ENCODE measurements around the gene R3HDM4. TPM values are rescaled to one million over a fixed set of nuclear protein-coding genes. Genes with fewer than 3 reads are reported as not detected.

The R3HDM4 gene
- total RNA-seq, 2 experiments from 2014 or later, result 75.9 to 76.7 TPM

GRCh38 chr19:943551-944170 is 30.6 kb upstream of the R3HDM4 start:
- POLR2A ChIA-PET, result interaction anchor here (0.6 kb wide), 1 partner anchor 371 kb away, joined by 3 read pairs; no protein-coding TSS in a partner anchor
- Mint-ChIP-seq H3K4me1 (ENCODE audit: low read depth) (peaks cover 21% of the 10 kb centered on the region), H3K36me3 (ENCODE audit: low read depth) (peaks cover 18% of the 10 kb centered on the region), H3K27ac (no peak overlapping the region), H3K9me3 (ENCODE audit: insufficient read depth) (no peaks in the 10 kb centered on the region), H3K27me3 (ENCODE audit: low read depth) (peaks cover 11% of the 10 kb centered on the region), H3K4me3 (no peak overlapping the region)
- CTCF ChIA-PET, result interaction anchor here (1.7 kb wide), 1 partner anchor 20 kb away, joined by 4 read pairs; no protein-coding TSS in a partner anchor
- DNase-seq (no peak), ATAC-seq (no peak)

GRCh38 chr19:942133-942645 is 29.2 kb upstream of the R3HDM4 start:
- Mint-ChIP-seq H3K4me3 (no peak overlapping the region), H3K27me3 (ENCODE audit: low read depth) (peaks cover 13% of the 10 kb centered on the region), H3K36me3 (ENCODE audit: low read depth) (peaks cover 24% of the 10 kb centered on the region), H3K9me3 (ENCODE audit: insufficient read depth) (no peaks in the 10 kb centered on the region), H3K4me1 (ENCODE audit: low read depth) (peaks cover 32% of the 10 kb centered on the region), H3K27ac (no peak overlapping the region)
- ChIA-PET POLR2A (interaction anchor here (0.6 kb wide), 1 partner anchor 86 kb away, joined by 3 read pairs; no protein-coding TSS in a partner anchor), CTCF (interaction anchor here (1.7 kb wide), 1 partner anchor 19 kb away, joined by 4 read pairs; no protein-coding TSS in a partner anchor)
- DNase-seq (no peak), ATAC-seq (no peak)

GRCh38 chr19:941292-942132 is 28.5 kb upstream of the R3HDM4 start:
- peaks cover 38% of the 10 kb centered on the region for H3K4me1 Mint-ChIP-seq (ENCODE audit: low read depth)
- peak overlapping the region; percentile 57 for H3K4me3 Mint-ChIP-seq
- ChIA-PET CTCF (no interaction called here), POLR2A (interaction anchor here (0.6 kb wide), 1 partner anchor 87 kb away, joined by 3 read pairs; no protein-coding TSS in a partner anchor)
- DNase-seq (no peak), ATAC-seq (no peak)
- no peaks in the 10 kb centered on the region for H3K9me3 Mint-ChIP-seq (ENCODE audit: insufficient read depth)
- H3K27ac Mint-ChIP-seq, result peak overlapping the region; percentile 39
- H3K36me3 Mint-ChIP-seq (ENCODE audit: low read depth), result peaks cover 26% of the 10 kb centered on the region
- peaks cover 13% of the 10 kb centered on the region for H3K27me3 Mint-ChIP-seq (ENCODE audit: low read depth)

- ATAC-seq (peak; percentile 67), DNase-seq (peak; percentile 63)
- peak overlapping the region; percentile 57 for H3K4me3 Mint-ChIP-seq
- no peaks in the 10 kb centered on the region for H3K9me3 Mint-ChIP-seq (ENCODE audit: insufficient read depth)
- peaks cover 29% of the 10 kb centered on the region for H3K36me3 Mint-ChIP-seq (ENCODE audit: low read depth)
- H3K27me3 Mint-ChIP-seq (ENCODE audit: low read depth), result peaks cover 13% of the 10 kb centered on the region
- H3K4me1 Mint-ChIP-seq (ENCODE audit: low read depth), result peaks cover 39% of the 10 kb centered on the region
- ChIA-PET POLR2A (no interaction called here), CTCF (interaction anchor here (1.3 kb wide), 1 partner anchor 43 kb away, joined by 3 read pairs; the partner anchor contains the start of gene WDR18)
- H3K27ac Mint-ChIP-seq, result no peak overlapping the region
These were observed 27.7 kb upstream of the R3HDM4 start for GRCh38 chr19:940591-941291.

GRCh38 chr19:939922-940321 is 26.9 kb upstream of the R3HDM4 start:
- no peak overlapping the region for H3K27ac Mint-ChIP-seq
- peak overlapping the region; percentile 48 for H3K4me3 Mint-ChIP-seq
- ChIA-PET CTCF (interaction anchor here (1.3 kb wide), 1 partner anchor 44 kb away, joined by 3 read pairs; the partner anchor contains the start of gene WDR18), POLR2A (no interaction called here)
- DNase-seq, result no peak
- peaks cover 39% of the 10 kb centered on the region for H3K4me1 Mint-ChIP-seq (ENCODE audit: low read depth)
- H3K36me3 Mint-ChIP-seq (ENCODE audit: low read depth), result peaks cover 33% of the 10 kb centered on the region
- peaks cover 13% of the 10 kb centered on the region for H3K27me3 Mint-ChIP-seq (ENCODE audit: low read depth)
- no peaks in the 10 kb centered on the region for H3K9me3 Mint-ChIP-seq (ENCODE audit: insufficient read depth)
- ATAC-seq, result no peak

GRCh38 chr19:939439-939838 is 26.4 kb upstream of the R3HDM4 start:
- CTCF ChIA-PET, result interaction anchor here (1.3 kb wide), 1 partner anchor 45 kb away, joined by 3 read pairs; the partner anchor contains the start of gene WDR18
- Mint-ChIP-seq H3K27me3 (ENCODE audit: low read depth) (peaks cover 13% of the 10 kb centered on the region), H3K36me3 (ENCODE audit: low read depth) (peaks cover 33% of the 10 kb centered on the region), H3K4me1 (ENCODE audit: low read depth) (peaks cover 41% of the 10 kb centered on the region), H3K4me3 (no peak overlapping the region), H3K9me3 (ENCODE audit: insufficient read depth) (no peaks in the 10 kb centered on the region), H3K27ac (no peak overlapping the region)
- no peak for ATAC-seq
- POLR2A ChIA-PET, result interaction anchor here (0.7 kb wide), 1 partner anchor 58 kb away, joined by 6 read pairs; no protein-coding TSS in a partner anchor
- no peak for DNase-seq

GRCh38 chr19:938233-938923 is 25.4 kb upstream of the R3HDM4 start:
- Mint-ChIP-seq H3K36me3 (ENCODE audit: low read depth) (peaks cover 33% of the 10 kb centered on the region), H3K27me3 (ENCODE audit: low read depth) (peaks cover 13% of the 10 kb centered on the region), H3K9me3 (ENCODE audit: insufficient read depth) (no peaks in the 10 kb centered on the region), H3K4me1 (ENCODE audit: low read depth) (peaks cover 43% of the 10 kb centered on the region), H3K27ac (no peak overlapping the region), H3K4me3 (no peak overlapping the region)
- no peak for DNase-seq
- ATAC-seq, result no peak
- CTCF ChIA-PET, result interaction anchor here (0.9 to 1.2 kb wide), 3 partner anchors 32 to 75 kb away, joined by 4 read pairs; partner anchors contain the start of gene WDR18
- POLR2A ChIA-PET, result interaction anchor here (0.7 kb wide), 1 partner anchor 59 kb away, joined by 6 read pairs; no protein-coding TSS in a partner anchor

- Mint-ChIP-seq H3K27ac (peak overlapping the region; percentile 28), H3K36me3 (ENCODE audit: low read depth) (peaks cover 30% of the 10 kb centered on the region), H3K4me3 (no peak overlapping the region), H3K9me3 (ENCODE audit: insufficient read depth) (no peaks in the 10 kb centered on the region), H3K4me1 (ENCODE audit: low read depth) (peaks cover 52% of the 10 kb centered on the region), H3K27me3 (ENCODE audit: low read depth) (peaks cover 13% of the 10 kb centered on the region)
- ATAC-seq (peak; percentile 57), DNase-seq (peak; percentile 86)
- ChIA-PET CTCF (no interaction called here), POLR2A (interaction anchor here (0.5 kb wide), 1 partner anchor 44 kb away, joined by 4 read pairs; the partner anchor contains the start of genes MED16 and RNU6-9)
These were observed 24.3 kb upstream of the R3HDM4 start for GRCh38 chr19:937259-937694.

- H3K27me3 Mint-ChIP-seq (ENCODE audit: low read depth), result peaks cover 7% of the 10 kb centered on the region
- no peak overlapping the region for H3K27ac Mint-ChIP-seq
- no peaks in the 10 kb centered on the region for H3K9me3 Mint-ChIP-seq (ENCODE audit: insufficient read depth)
- ATAC-seq, result no peak
- DNase-seq, result no peak
- ChIA-PET POLR2A (no interaction called here), CTCF (interaction anchor here (0.8 kb wide), 1 partner anchor 48 kb away, joined by 3 read pairs; the partner anchor contains the start of gene WDR18)
- peaks cover 31% of the 10 kb centered on the region for H3K36me3 Mint-ChIP-seq (ENCODE audit: low read depth)
- H3K4me3 Mint-ChIP-seq, result no peak overlapping the region
- peaks cover 51% of the 10 kb centered on the region for H3K4me1 Mint-ChIP-seq (ENCODE audit: low read depth)
These were observed 23.1 kb upstream of the R3HDM4 start for GRCh38 chr19:936175-936546.

GRCh38 chr19:934865-935479 is 22.0 kb upstream of the R3HDM4 start:
- CTCF ChIA-PET, result no interaction called here
- POLR2A ChIA-PET, result no interaction called here
- peaks cover 44% of the 10 kb centered on the region for H3K4me1 Mint-ChIP-seq (ENCODE audit: low read depth)
- H3K27ac Mint-ChIP-seq, result no peak overlapping the region
- ATAC-seq, result no peak
- H3K9me3 Mint-ChIP-seq (ENCODE audit: insufficient read depth), result no peaks in the 10 kb centered on the region
- peaks cover 3% of the 10 kb centered on the region for H3K27me3 Mint-ChIP-seq (ENCODE audit: low read depth)
- no peak for DNase-seq
- no peak overlapping the region for H3K4me3 Mint-ChIP-seq
- peaks cover 31% of the 10 kb centered on the region for H3K36me3 Mint-ChIP-seq (ENCODE audit: low read depth)

All from activated CD8-positive, alpha-beta T cell treated with anti-CD3 and anti-CD28 coated beads, Interleukin-2, amount 10 ng/mL, durations not matched to agents 7 days and 5 days (primary cell).